ENCODE results near the gene DIDO1. TPM values are rescaled to one million over a fixed set of nuclear protein-coding genes. Genes with fewer than 3 reads are reported as not detected.

DIDO1 gene
- total and polyA plus RNA-seq, 2 of the 13 experiments (the other 11 are each of a cell fraction or from before 2014, with no cell fraction given), result 75.0 to 75.1 TPM

DNA sequence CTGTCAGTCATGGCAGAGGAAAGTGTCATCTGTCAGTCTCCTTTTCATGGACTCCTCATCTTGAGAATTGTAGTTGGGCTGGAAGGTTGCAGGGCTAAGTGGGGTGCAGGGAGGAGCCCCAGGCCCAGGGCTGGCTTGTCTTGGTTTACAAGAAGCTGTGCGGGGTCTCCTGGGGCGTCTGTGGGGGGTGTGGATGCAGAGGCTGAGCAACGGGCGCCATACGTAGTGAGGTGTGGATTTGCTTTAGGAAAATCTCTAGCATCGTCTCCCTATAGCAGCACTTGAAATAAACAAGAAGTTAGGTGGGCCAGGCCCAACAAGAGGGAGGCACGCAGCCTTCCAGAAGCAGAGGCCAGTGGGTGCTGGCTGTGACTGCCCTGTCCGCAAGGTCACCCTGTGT, 24.4 kb upstream of the DIDO1 start:
- FAIRE-seq, result no peak
- H3K9ac ChIP-seq (ENCODE audit: insufficient read depth, low read depth, low read length), result no peak overlapping the region
- TF ChIP-seq ZNF253 (CRISPR knock-in tag; IDR thresholded peaks at IDR 0.05; ENCODE audit: borderline replicate concordance), result peak; percentile 58; the same call in 1 of the 2 replicates
- no peak for TF ChIP-seq RCOR2 (CRISPR knock-in tag; IDR thresholded peaks at IDR 0.05)
- TF ChIP-seq RBFOX2 (IDR thresholded peaks at IDR 0.05; ENCODE audit: low read depth, low read length), result 0 out of 2 replicates have a peak, but pooled peaks have one; percentile 13
- no peak for TF ChIP-seq NFIC (IDR thresholded peaks at IDR 0.05; ENCODE audit: low read length)
- TF ChIP-seq GATAD2A (CRISPR knock-in tag; IDR thresholded peaks at IDR 0.05), result no peak
- TF ChIP-seq, protein P1, sequence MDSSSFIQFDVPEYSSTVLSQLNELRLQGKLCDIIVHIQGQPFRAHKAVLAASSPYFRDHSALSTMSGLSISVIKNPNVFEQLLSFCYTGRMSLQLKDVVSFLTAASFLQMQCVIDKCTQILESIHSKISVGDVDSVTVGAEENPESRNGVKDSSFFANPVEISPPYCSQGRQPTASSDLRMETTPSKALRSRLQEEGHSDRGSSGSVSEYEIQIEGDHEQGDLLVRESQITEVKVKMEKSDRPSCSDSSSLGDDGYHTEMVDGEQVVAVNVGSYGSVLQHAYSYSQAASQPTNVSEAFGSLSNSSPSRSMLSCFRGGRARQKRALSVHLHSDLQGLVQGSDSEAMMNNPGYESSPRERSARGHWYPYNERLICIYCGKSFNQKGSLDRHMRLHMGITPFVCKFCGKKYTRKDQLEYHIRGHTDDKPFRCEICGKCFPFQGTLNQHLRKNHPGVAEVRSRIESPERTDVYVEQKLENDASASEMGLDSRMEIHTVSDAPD (CRISPR knock-in tag; IDR thresholded peaks at IDR 0.05), result 0 out of 2 replicates have a peak, but pooled peaks have one; percentile 34
- TF ChIP-seq ZC3H13 (CRISPR knock-in tag; IDR thresholded peaks at IDR 0.05), result peak; percentile 44; the same call in 1 of the 2 replicates
- TF ChIP-seq KLF9 (CRISPR knock-in tag; IDR thresholded peaks at IDR 0.05; ENCODE audit: low read depth), result no peak
- TF ChIP-seq GFI1 (CRISPR knock-in tag; IDR thresholded peaks at IDR 0.05; ENCODE audit: borderline replicate concordance), result no peak
- no peak for TF ChIP-seq HOXA7 (CRISPR knock-in tag; IDR thresholded peaks at IDR 0.05)
- TF ChIP-seq AGO2 (optimal IDR thresholded peaks at IDR 0.05; ENCODE audit: low read depth, low read length), result peak; percentile 71
- TF ChIP-seq MYC (CRISPR knock-in tag; IDR thresholded peaks at IDR 0.05; ENCODE audit: borderline replicate concordance), result 0 out of 2 replicates have a peak, but pooled peaks have one; percentile 21
- TF ChIP-seq ZNF749 (CRISPR knock-in tag; IDR thresholded peaks at IDR 0.05; ENCODE audit: borderline replicate concordance), result no peak
- no peak for DNase-seq (ENCODE audit: low spot score)
- H3K79me2 ChIP-seq (ENCODE audit: insufficient read depth, low read length), result peaks cover 40% of the 10 kb centered on the region
- no peak overlapping the region for H3K4me3 ChIP-seq (replicated peaks in 1 of 3; ENCODE audit: insufficient read depth in 1 of 3, low read depth in 2 of 3, low read length in 3 of 3)
- H3K27me3 ChIP-seq (ENCODE audit: control insufficient read depth in 1 of 2, insufficient read depth in 2 of 2, low read length in 2 of 2), result no peaks in the 10 kb centered on the region; a peak in 1 of 5 replicates
- peaks cover 18 to 44% of the 10 kb centered on the region in 2 experiments for H3K36me3 ChIP-seq (replicated peaks in 1 of 2; ENCODE audit: control insufficient read depth in 1 of 2, insufficient read depth in 2 of 2, low read length in 2 of 2)
- H2AFZ ChIP-seq (ENCODE audit: low read length), result no peak overlapping the region
- peaks cover 2% of the 10 kb centered on the region for H4K20me1 ChIP-seq (ENCODE audit: insufficient read depth, low read length)
- no peak overlapping the region for H3K27ac ChIP-seq (ENCODE audit: extremely low read length, insufficient read depth, low read length)
- ATAC-seq, result no peak
- H3K4me2 ChIP-seq (ENCODE audit: low read depth, low read length), result no peak overlapping the region
- 94% methylated on average over 8 of the region's 8 CpGs for WGBS (ENCODE audit: low lambda C conversion rate)
- H3K4me1 ChIP-seq (ENCODE audit: insufficient read depth, low read length), result peaks cover 52% of the 10 kb centered on the region
- intact Hi-C loops (cut with micrococcal nuclease; ENCODE audit: unreplicated experiment) (loop anchor here (5.0 kb wide), 1 partner anchor 48 kb away; no protein-coding TSS in a partner anchor), in situ Hi-C loops (cut with HindIII; ENCODE audit: extremely low pct_ligation_motif_present, low pct_unique_long_range_greater_than_20kb) (no loop called here)
- no peaks in the 10 kb centered on the region for H3K9me3 ChIP-seq (ENCODE audit: low read length)
- no TSS peak for BruUV-seq (replicated peaks)
- ChIA-PET CTCF (ENCODE audit: low intra/inter-chr PET ratio, low total read pairs) (no interaction called here), POLR2A (interaction anchor here (5.7 to 8.8 kb wide), 2 partner anchors 14 to 25 kb away, joined by 94 to 205 read pairs; partner anchors contain the start of genes DIDO1 and GID8)

Data from HepG2 (cell line).